HepG2 (cell line): ENCODE results near the gene NGEF. TPM values are rescaled to one million over a fixed set of nuclear protein-coding genes. Genes with fewer than 3 reads are reported as not detected.
"Not testable (repeated sequence)": the region's sequence is repeated elsewhere in the genome, so short reads cannot be mapped to it uniquely, and the experiment has no call there.

Experiments
- ATAC-seq: fragments of 200-7000 bp; cut with Tn5 transposase; 3 replicates; pipeline ENCODE4 v1.9.1; 2020; ENCODE audit warnings: mild to moderate bottlenecking, moderate library complexity
- BruUV-seq: library from RNA; stranded (reverse); fragments of 400-500 nt; replicated peaks from 2 replicates; lab custom pipeline; 2021; lab: Mats Ljungman, UMichigan
- CTCF ChIA-PET: fragments of 300-600 bp; formaldehyde crosslinking; extraction: SDS; loops from one replicate; lab custom pipeline; 2021; ENCODE audit warnings: low total read pairs, inconsistent platforms, low intra/inter-chr PET ratio; lab: Yijun Ruan, JAX
- POLR2A ChIA-PET: fragments of 350-600 bp; sonication (Branson Sonifier 250); formaldehyde crosslinking; loops from one replicate; lab custom pipeline; 2020; ENCODE audit warnings: antibody characterized with exemption, inconsistent platforms; lab: Yijun Ruan, JAX
- DNase-seq: peaks from one replicate; pipeline ENCODE4 v3.0.0-alpha.2; 2015; ENCODE audit warnings: low spot score
- FAIRE-seq: peaks from 3 replicates; lab custom pipeline; 2011; peaks lifted over from hg19 to GRCh38; lab: Jason Lieb, UNC
- H2AFZ ChIP-seq: one replicate; pipeline ENCODE4 v1.6.1; 2011; ENCODE audit warnings: low read length, inconsistent platforms
- H3K27ac ChIP-seq: fragments of 300-600 bp; 3 replicates; pipeline ENCODE4 v1.8.0; 2011; ENCODE audit warnings: mixed run types, mild to moderate bottlenecking, mixed read lengths, low read length, inconsistent platforms; ENCODE audit not compliant: insufficient read depth; ENCODE audit errors: extremely low read length
- H3K27me3 ChIP-seq, 2 experiments: fragments of 200-600 bp in 1 of 2; 2 replicates in 1 of 2; 3 replicates in 1 of 2; pipeline versions ENCODE4 v1.6.0 to v1.8.0; 2011; ENCODE audit warnings: low read length in 2 of 2, mild to moderate bottlenecking in 2 of 2, moderate library complexity in 2 of 2, inconsistent platforms in 1 of 2; ENCODE audit not compliant: insufficient read depth in 2 of 2, control insufficient read depth in 1 of 2
- H3K36me3 ChIP-seq, 2 experiments: fragments of 200-600 bp in 1 of 2; replicated peaks in 1 of 2; 2 replicates in 1 of 2; 3 replicates in 1 of 2; pipeline versions ENCODE4 v1.5.1 to v1.8.0; 2011; ENCODE audit warnings: low read length in 2 of 2, inconsistent platforms in 1 of 2; ENCODE audit not compliant: insufficient read depth in 2 of 2, control insufficient read depth in 1 of 2
- H3K4me1 ChIP-seq: 2 replicates; pipeline ENCODE4 v1.5.1; 2012; ENCODE audit warnings: low read length, inconsistent platforms; ENCODE audit not compliant: insufficient read depth
- H3K4me2 ChIP-seq: 2 replicates; pipeline ENCODE4 v1.6.0; 2011; ENCODE audit warnings: low read depth, low read length, inconsistent platforms
- H3K4me3 ChIP-seq, 3 experiments: fragments of 200-600 bp in 1 of 3; sonication (generic), shearing (Covaris generic) in 1 of 3; replicated peaks in 1 of 3; 2 replicates each; pipeline ENCODE4 v1.5.1; 2011 to 2016; ENCODE audit warnings: low read length in 3 of 3, inconsistent platforms in 2 of 3, low read depth in 2 of 3, mild to moderate bottlenecking in 2 of 3, control low read depth in 1 of 3, mixed read lengths in 1 of 3; ENCODE audit not compliant: insufficient read depth in 1 of 3
- H3K79me2 ChIP-seq: one replicate; pipeline ENCODE4 v1.6.1; 2011; ENCODE audit warnings: low read length, inconsistent platforms; ENCODE audit not compliant: insufficient read depth
- H3K9ac ChIP-seq: 2 replicates; pipeline ENCODE4 v1.6.0; 2011; ENCODE audit warnings: mild to moderate bottlenecking, low read depth, low read length, inconsistent platforms; ENCODE audit not compliant: insufficient read depth
- H3K9me3 ChIP-seq: 2 replicates; pipeline ENCODE4 v1.5.1; 2012; ENCODE audit warnings: mild to moderate bottlenecking, low read length
- H4K20me1 ChIP-seq: 2 replicates; pipeline ENCODE4 v1.6.0; 2011; ENCODE audit warnings: inconsistent platforms, mild to moderate bottlenecking, low read length, moderate library complexity; ENCODE audit not compliant: insufficient read depth
- ZFP36L1 ChIP-seq: sonication (generic); formaldehyde crosslinking; IDR thresholded peaks from 2 replicates; pipeline ENCODE4 v1.8.0; 2022; ENCODE audit warnings: mild to moderate bottlenecking, missing genetic modification reagents, moderate library complexity
- ZNF672 ChIP-seq: sonication (generic); formaldehyde crosslinking; IDR thresholded peaks from 2 replicates; pipeline ENCODE4 v1.8.1; 2022; ENCODE audit warnings: missing genetic modification reagents
- WGBS: methylation state at CpG from one replicate; pipeline ENCODE4 v1.1.6; 2017; ENCODE audit warnings: low lambda C conversion rate; 5-methylcytosine and 5-hydroxymethylcytosine counted together
- in situ Hi-C: cut with HindIII; loops from 2 replicates; pipeline ENCODE4 v1.10.0; 2017; ENCODE audit warnings: low pct_unique_long_range_greater_than_20kb; ENCODE audit not compliant: extremely low pct_ligation_motif_present
- intact Hi-C: fragments of 100-400 bp; cut with micrococcal nuclease; formaldehyde crosslinking; loops from one replicate; pipeline ENCODE4 v1.10.0; 2022; ENCODE audit not compliant: unreplicated experiment
- polyA plus RNA-seq, 8 experiments: library from polyadenylated mRNA; depleted of rRNA in 3 of 8; stranded (reverse) in 7 of 8; unstranded in 1 of 8; fragments of >200 nt; fragmentation: Illumina TruSeq in 4 of 8; extraction: Trizol in 4 of 8; gene quantifications; 2 replicates each; pipeline versions ENCODE4 v1.2.1 to v1.2.3, GENCODE V29; 2011 to 2016; ENCODE audit warnings: low read depth in 4 of 8, missing spikeins in 1 of 8, mixed read lengths in 1 of 8; ENCODE audit not compliant: insufficient read depth in 1 of 8
- total RNA-seq, 5 experiments: library from RNA; depleted of rRNA; stranded (reverse); fragments of >200 nt; fragmentation: Illumina TruSeq; extraction: Trizol; gene quantifications; 2 replicates each; pipeline ENCODE4 v1.2.3, GENCODE V29; 2016; ENCODE audit warnings: low read depth in 1 of 5

Gene NGEF
- total and polyA plus RNA-seq, 2 of the 13 experiments (the other 11 are each of a cell fraction or from before 2014, with no cell fraction given), result 14.4 to 36.9 TPM

- intact Hi-C loops, result loop anchor here (1.0 kb wide), 2 partner anchors 177 to 202 kb away; no protein-coding TSS in a partner anchor
- Histone ChIP-seq H3K9ac (no peak overlapping the region), H3K4me1 (peaks cover 44% of the 10 kb centered on the region), H3K79me2 (no peaks in the 10 kb centered on the region), H3K9me3 (no peaks in the 10 kb centered on the region), H3K27ac (no peak overlapping the region), H3K4me2 (no peak overlapping the region), H3K27me3 (no peaks in the 10 kb centered on the region), H3K36me3 (peaks cover 21 to 52% of the 10 kb centered on the region in 2 experiments), H2AFZ (no peak overlapping the region), H4K20me1 (no peaks in the 10 kb centered on the region), H3K4me3 (no peak overlapping the region)
- no TSS peak for BruUV-seq
- CTCF ChIA-PET, result interaction anchor here (1.4 to 2.7 kb wide), 4 partner anchors 17 to 398 kb away, joined by 3 to 20 read pairs (median 14); partner anchors contain the start of gene SNORC
- in situ Hi-C loops, result loop anchor here (5.0 to 10.0 kb wide), 2 partner anchors 172 to 200 kb away; no protein-coding TSS in a partner anchor
- TF ChIP-seq ZFP36L1 (CRISPR knock-in tag) (no peak), ZNF672 (CRISPR knock-in tag) (no peak)
- 70% methylated on average over 2 of the region's 2 CpGs for WGBS
- POLR2A ChIA-PET, result interaction anchor here (11.3 kb wide), 1 partner anchor 19 kb away, joined by 297 read pairs; the partner anchor contains the start of gene SNORC
- no peak for FAIRE-seq
- no peak for ATAC-seq
- DNase-seq, result no peak
Measured at GRCh38 chr2:232852676-232853075, 160.4 kb downstream of the NGEF start.

DNA sequence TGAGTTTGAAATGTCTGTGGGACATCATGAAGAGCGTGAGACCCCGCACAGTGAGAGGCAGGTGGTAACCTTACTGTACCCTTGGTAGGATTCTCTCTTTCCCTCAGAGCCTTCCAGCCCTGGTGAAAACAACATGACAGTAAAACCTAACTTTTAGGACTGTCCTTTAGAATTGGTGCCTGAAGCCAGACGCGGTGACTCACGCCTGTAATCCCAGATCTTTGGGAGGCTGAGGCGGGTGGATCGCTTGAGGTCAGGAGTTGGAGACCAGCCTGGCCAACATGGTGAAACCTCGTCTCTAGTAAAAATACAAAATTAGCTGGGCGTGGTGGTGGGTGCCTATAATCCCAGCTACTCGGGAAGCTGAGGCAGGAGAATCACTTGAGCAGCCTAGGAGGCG is 161.0 kb downstream of the NGEF start:
- H3K79me2 ChIP-seq, H3K9ac ChIP-seq, BruUV-seq, H4K20me1 ChIP-seq, H2AFZ ChIP-seq, H3K4me2 ChIP-seq, intact Hi-C loops, DNase-seq, FAIRE-seq, H3K27ac ChIP-seq, H3K27me3 ChIP-seq, H3K9me3 ChIP-seq, ATAC-seq, H3K4me3 ChIP-seq: not testable (repeated sequence)
- WGBS, result 98% methylated on average over 11 of the region's 11 CpGs
- in situ Hi-C loops, result loop anchor here (5.0 to 10.0 kb wide), 2 partner anchors 173 to 200 kb away; no protein-coding TSS in a partner anchor
- Histone ChIP-seq H3K4me1 (peaks cover 38% of the 10 kb centered on the region), H3K36me3 (peaks cover 23 to 58% of the 10 kb centered on the region in 2 experiments)
- POLR2A ChIA-PET, result interaction anchor here (11.3 kb wide), 1 partner anchor 20 kb away, joined by 297 read pairs; the partner anchor contains the start of gene SNORC
- CTCF ChIA-PET, result interaction anchor here (1.8 to 2.7 kb wide), 2 partner anchors 18 to 177 kb away, joined by 9 to 20 read pairs; partner anchors contain the start of gene SNORC
